NCI-H2171 (cell line): Measurements from ENCODE around the gene FUS.

Source experiments
- DNase-seq: peaks from one replicate; lab custom pipeline; 2025; lab: John Stamatoyannopoulos, UW

FUS gene

GRCh38 chr16:31202414-31203375 is 22.8 kb downstream of the FUS start, which contains the start of gene PYCARD:
PYCARD (minus strand) TSS chr16:31202760; CDS start chr16:31202690, 70 bp downstream.
- no peak for DNase-seq

GRCh38 chr16:31204871-31205666 is 25.1 kb downstream of the FUS start:
- DNase-seq = no peak

GRCh38 chr16:31206776-31207175 is 26.8 kb downstream of the FUS start:
- no peak for DNase-seq

- DNase-seq = no peak
These were observed 33.4 kb downstream of the FUS start for GRCh38 chr16:31213342-31213741.

- no peak for DNase-seq
These were observed 34.2 kb downstream of the FUS start, which contains the start of gene TRIM72 for GRCh38 chr16:31213877-31214707. TRIM72 (plus strand) TSS chr16:31214119; CDS start chr16:31214739, 620 bp downstream.

GRCh38 chr16:31214708-31215286 is 34.9 kb downstream of the FUS start:
- no peak for DNase-seq

GRCh38 chr16:31215287-31216162 is 35.6 kb downstream of the FUS start:
- DNase-seq = no peak

GRCh38 chr16:31216422-31217135 is 36.6 kb downstream of the FUS start, which contains the start of gene PYDC1:
PYDC1 (minus strand) TSS chr16:31217135; CDS start chr16:31217028, 107 bp downstream.
- no peak for DNase-seq

GRCh38 chr16:31217136-31217530 is 37.2 kb downstream of the FUS start:
- no peak for DNase-seq

GRCh38 chr16:31219154-31219741 is 39.3 kb downstream of the FUS start:
- no peak for DNase-seq

- no peak for DNase-seq
These were observed 41.6 kb downstream of the FUS start for GRCh38 chr16:31221357-31222160.

- no peak for DNase-seq
These were observed 43.1 kb downstream of the FUS start for GRCh38 chr16:31223044-31223443.

GRCh38 chr16:31224092-31224955 is 44.4 kb downstream of the FUS start:
- no peak for DNase-seq

- DNase-seq = no peak
These were observed 45.3 kb downstream of the FUS start for GRCh38 chr16:31225193-31225592.

- no peak for DNase-seq
These were observed 48.3 kb downstream of the FUS start for GRCh38 chr16:31228206-31228605.

- no peak for DNase-seq
These were observed 49.6 kb downstream of the FUS start for GRCh38 chr16:31229501-31229900.

GRCh38 chr16:31238041-31238440 is 58.1 kb downstream of the FUS start:
- no peak for DNase-seq
